Right atrium auricular region (tissue), 2 donors: ENCODE results near the gene CASTOR1. TPM values are rescaled to one million over a fixed set of nuclear protein-coding genes. Genes with fewer than 3 reads are reported as not detected.

Experiments
- DNase-seq: peaks from one replicate; pipeline ENCODE4 v3.0.0-alpha.2; 2019; ENCODE audit warnings: low spot score
- H3K27ac ChIP-seq, 2 donors: fragments of 200-600 bp; sonication (generic); 1 replicate in 1 of 2; 2 replicates in 1 of 2; pipeline ENCODE4 v1.5.1; 2016 to 2019
- H3K27me3 ChIP-seq, 2 donors: fragments of 200-600 bp; sonication (generic); one replicate each; pipeline versions ENCODE4 v1.5.1 to v1.6.0; 2017 to 2019
- H3K36me3 ChIP-seq: fragments of 200-600 bp; sonication (generic); one replicate; pipeline ENCODE4 v1.5.1; 2016
- H3K4me1 ChIP-seq, 2 donors: fragments of 200-600 bp; sonication (generic); one replicate each; pipeline versions ENCODE4 v1.5.1 to v1.6.0; 2017 to 2019
- H3K4me3 ChIP-seq, 2 donors: fragments of 200-600 bp; sonication (generic); 1 replicate in 1 of 2; 2 replicates in 1 of 2; pipeline ENCODE4 v1.5.1; 2017 to 2019; ENCODE audit warnings: mild to moderate bottlenecking in 1 of 2, moderate library complexity in 1 of 2
- H3K9me3 ChIP-seq, 2 donors: fragments of 200-600 bp; sonication (generic); one replicate each; pipeline ENCODE4 v1.5.1; 2019
- CTCF ChIP-seq, 2 donors: fragments of 200-600 bp; sonication (generic); IDR thresholded peaks; one replicate each; pipeline ENCODE4 v1.5.1; 2019; ENCODE audit warnings: antibody characterized with exemption in 2 of 2
- total RNA-seq, 2 donors: library from RNA; depleted of rRNA; stranded (reverse); fragments of >200 nt; gene quantifications; one replicate each; pipeline ENCODE4 v1.1.0, GENCODE V29; 2016

The CASTOR1 gene
- total RNA-seq, 2 donors from 2014 or later = 8.1 to 12.5 TPM

GRCh38 chr22:30288419-30289140 lies 725 bp downstream of the CASTOR1 start:
- no peak for TF ChIP-seq CTCF (IDR thresholded peaks at IDR 0.05)
- no peaks in the 10 kb centered on the region for H3K27me3 ChIP-seq
- H3K36me3 ChIP-seq = peaks cover 18% of the 10 kb centered on the region
- H3K4me1 ChIP-seq = peaks cover 0 to 50% of the 10 kb centered on the region in 2 donors
- peak overlapping the region; percentile 93 to 95 for H3K27ac ChIP-seq
- no peak for DNase-seq
- H3K9me3 ChIP-seq = no peaks in the 10 kb centered on the region
- H3K4me3 ChIP-seq = peak overlapping the region; percentile 94 to 98

- H3K27ac ChIP-seq = peak overlapping the region; percentile 93 to 95
- H3K27me3 ChIP-seq = no peaks in the 10 kb centered on the region
- H3K4me3 ChIP-seq = peak overlapping the region; percentile 94 to 98
- peak; percentile 44 to 80 for TF ChIP-seq CTCF (IDR thresholded peaks at IDR 0.05)
- DNase-seq = peak; percentile 92
- no peaks in the 10 kb centered on the region for H3K9me3 ChIP-seq
- peaks cover 11% of the 10 kb centered on the region for H3K36me3 ChIP-seq
- H3K4me1 ChIP-seq = peaks cover 0 to 50% of the 10 kb centered on the region in 2 donors
Measured at GRCh38 chr22:30287648-30288418, 1.5 kb downstream of the CASTOR1 start.

- H3K27me3 ChIP-seq = no peaks in the 10 kb centered on the region
- H3K4me1 ChIP-seq = peaks cover 0 to 43% of the 10 kb centered on the region in 2 donors
- no peak overlapping the region for H3K27ac ChIP-seq
- H3K9me3 ChIP-seq = no peaks in the 10 kb centered on the region
- peaks cover 4% of the 10 kb centered on the region for H3K36me3 ChIP-seq
- no peak overlapping the region for H3K4me3 ChIP-seq
- TF ChIP-seq CTCF (IDR thresholded peaks at IDR 0.05) = peak; percentile 77 to 88
- no peak for DNase-seq
Measured at GRCh38 chr22:30286813-30287647, 2.3 kb downstream of the CASTOR1 start.

GRCh38 chr22:30286331-30286730 lies 3.0 kb downstream of the CASTOR1 start:
- Histone ChIP-seq H3K4me3 (no peak overlapping the region), H3K9me3 (no peaks in the 10 kb centered on the region), H3K4me1 (peaks cover 0 to 36% of the 10 kb centered on the region in 2 donors), H3K36me3 (no peaks in the 10 kb centered on the region), H3K27ac (no peak overlapping the region), H3K27me3 (no peaks in the 10 kb centered on the region)
- DNase-seq = no peak
- no peak for TF ChIP-seq CTCF (IDR thresholded peaks at IDR 0.05)

- no peak for TF ChIP-seq CTCF (IDR thresholded peaks at IDR 0.05)
- Histone ChIP-seq H3K4me1 (peaks cover 0 to 31% of the 10 kb centered on the region in 2 donors), H3K27me3 (no peaks in the 10 kb centered on the region), H3K36me3 (no peaks in the 10 kb centered on the region), H3K27ac (no peak overlapping the region), H3K9me3 (no peaks in the 10 kb centered on the region), H3K4me3 (no peak overlapping the region)
- no peak for DNase-seq
Measured at GRCh38 chr22:30285846-30286200, 3.5 kb downstream of the CASTOR1 start.
